ENCODE data around the gene SLC6A3.
A peak's percentile ranks its signal among the peaks of the same experiment; 100 is the strongest.

SLC6A3 gene

DNA sequence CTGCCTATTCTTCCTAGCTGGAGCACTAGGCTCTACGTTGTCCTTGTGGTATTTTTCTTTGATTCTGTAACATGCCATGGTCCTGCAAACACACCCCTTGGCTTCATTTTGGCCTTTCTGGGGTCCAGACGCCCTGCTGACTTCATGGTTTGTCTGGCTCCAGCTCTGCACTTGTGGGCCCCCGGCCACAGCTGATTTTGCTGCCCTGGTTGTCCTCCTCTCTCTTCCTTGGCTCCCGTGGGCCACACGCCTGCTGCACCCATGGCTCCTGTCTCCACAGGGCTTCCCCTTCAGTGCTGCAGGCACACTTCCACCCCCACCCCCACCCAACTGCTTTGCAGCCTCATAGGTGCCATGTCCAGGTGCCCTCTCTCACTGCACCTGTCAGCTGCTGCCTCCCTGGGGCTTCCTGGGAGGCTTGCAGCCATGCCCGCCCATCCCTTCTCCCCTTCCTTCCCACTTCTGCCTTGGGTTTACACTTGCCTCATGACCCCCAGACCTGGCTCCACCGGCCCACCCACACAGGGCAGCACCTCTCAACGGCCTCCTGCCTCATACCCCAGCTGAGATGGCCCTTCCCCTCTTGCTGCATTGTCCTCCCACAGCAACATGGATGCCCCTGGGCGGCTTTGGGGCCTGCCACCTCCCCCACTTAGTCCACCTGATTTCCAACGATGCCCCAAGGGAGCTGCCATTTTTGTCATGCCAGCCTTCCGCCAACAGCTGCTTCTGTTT lies 25.6 kb downstream of the SLC6A3 start:
- DNase-seq (ENCODE audit: low spot score): no peak

DNA sequence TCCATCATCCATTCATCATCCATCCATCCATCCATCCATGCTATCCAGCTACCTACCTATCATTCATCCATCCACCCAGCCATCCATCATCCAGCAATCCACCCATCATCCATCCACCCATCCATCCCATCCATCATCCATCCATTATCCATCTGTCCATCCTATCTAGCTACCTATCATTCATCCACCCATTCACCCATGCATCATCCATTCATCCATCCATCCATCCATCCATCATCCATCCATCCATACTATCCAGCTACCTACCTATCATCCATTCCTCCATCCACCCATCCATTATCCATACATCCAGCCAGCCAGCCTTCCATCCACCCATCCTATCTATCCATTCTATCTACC lies 26.3 kb downstream of the SLC6A3 start:
- DNase-seq (ENCODE audit: low spot score): no peak

DNA sequence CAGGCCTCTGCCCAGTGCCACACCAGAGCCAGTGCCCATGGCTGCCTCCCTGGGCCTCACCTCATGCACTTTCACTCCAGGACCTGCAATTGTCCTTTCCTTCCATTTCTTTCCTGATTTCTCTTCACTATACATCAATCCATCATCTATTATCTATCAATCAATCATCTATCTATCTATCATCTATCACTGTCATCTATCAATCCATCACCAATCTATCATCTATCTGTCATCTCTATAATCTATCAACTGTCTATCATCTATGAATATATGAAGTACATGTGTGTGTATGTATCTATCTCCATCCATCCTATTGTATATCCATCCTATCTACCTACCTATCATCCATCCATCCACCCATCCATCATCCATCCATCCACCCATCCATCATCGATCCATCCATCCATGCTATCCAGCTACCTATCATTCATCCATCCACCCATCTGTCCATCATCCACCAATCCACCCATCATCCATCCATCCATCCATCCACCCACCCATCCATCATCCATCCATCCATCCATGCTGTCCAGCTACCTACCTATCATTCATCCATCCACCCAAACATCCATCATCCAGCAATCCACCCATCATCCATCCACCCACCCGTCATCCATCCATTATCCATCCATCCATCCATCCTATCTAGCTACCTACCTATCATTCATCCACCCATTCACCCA lies 26.9 kb downstream of the SLC6A3 start:
- DNase-seq (ENCODE audit: low spot score): no peak

DNA sequence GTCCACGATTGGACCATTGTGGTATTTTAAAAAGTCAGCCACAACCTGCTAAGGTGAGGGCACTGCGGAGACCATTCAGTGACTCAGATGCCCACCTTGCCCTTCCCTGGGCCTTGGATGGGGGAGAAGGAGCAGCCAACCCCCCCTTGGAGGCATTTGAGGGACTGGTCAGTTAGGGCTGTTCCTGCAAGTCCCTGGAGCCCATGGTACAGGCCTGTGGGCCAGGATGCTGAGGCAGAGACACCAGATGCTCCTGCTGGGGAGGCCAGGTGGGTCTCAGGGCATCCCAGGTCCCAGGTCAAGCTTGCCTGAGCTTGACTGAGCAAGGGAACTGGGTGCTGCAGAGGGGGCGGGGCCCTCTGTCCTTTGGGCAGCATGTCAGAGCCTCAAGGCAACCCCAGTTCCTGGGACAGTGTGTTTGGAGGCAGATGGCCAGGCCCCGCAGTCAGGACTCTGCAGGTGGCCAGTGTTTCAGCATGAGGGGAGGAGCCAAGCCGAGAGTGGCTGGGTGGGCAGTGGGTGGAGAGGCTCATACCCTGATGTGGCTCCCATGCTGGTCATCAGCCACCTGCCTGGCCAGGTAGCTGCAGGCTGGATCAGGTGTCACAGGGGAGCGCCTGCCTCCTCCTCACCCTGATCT lies 27.5 kb downstream of the SLC6A3 start:
- DNase-seq (ENCODE audit: low spot score): no peak

DNA sequence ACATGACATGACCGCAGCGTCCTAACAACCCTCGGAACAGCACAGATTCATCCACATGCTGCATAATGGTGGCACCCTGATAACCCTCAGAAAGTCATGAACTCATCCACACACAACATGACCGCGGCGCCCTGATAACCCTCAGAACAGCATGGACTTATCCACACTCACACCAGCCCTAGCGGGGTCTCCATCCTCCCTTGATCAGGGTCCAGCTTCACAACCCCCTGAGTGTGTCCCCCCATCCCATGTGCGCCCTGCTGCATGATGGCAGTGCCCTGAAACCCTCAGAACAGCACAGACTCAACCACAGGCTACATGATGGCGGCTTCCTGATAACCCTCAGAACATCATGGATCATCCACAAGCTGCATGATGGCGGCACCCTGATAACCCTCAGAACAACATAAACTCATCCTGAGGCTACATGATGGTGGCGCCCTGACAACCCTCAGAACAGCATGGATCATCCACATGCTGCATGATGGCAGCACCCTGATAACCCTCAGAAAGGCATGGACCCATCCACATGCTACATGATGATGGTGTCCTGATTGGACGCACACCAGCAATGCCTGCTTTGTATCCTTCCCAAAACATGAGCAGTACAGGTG lies 28.3 kb downstream of the SLC6A3 start:
- DNase-seq (ENCODE audit: low spot score): no peak

DNA sequence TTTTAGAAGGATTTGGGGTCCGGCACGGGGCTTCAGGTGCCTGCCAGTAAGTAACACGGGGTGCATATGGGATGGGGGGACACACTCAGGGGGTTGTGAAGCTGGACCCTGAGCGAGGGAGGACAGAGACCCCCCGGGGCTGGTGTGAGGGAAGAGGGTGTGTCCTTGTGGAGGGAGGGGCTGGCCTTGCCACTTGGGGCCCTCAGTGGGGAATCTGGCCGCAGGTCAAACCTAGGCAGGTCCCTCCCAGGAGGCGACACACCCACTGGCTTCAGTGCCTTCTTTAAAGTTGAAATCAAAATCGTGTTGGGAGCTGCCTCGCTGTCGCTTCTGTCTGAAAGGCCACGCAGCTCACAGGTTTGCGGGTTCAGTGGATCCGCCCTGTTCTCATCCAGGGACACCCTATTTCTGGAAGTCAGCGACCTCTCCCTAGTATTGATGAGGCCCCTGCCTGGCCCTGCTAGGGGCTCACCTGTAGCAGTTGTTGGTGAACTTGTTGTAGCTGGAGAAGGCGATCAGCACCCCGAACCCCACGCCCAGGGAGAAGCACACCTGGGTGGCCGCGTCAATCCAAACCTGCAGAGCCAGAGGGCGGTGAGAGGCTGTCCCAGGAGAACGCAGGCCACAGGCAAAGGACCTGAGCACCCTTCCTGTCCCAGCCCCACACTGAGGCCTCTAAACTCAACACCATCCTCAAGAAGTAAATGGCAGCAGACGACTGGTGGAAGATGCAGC lies 29.4 kb downstream of the SLC6A3 start:
- no peak for DNase-seq (ENCODE audit: low spot score)

DNA sequence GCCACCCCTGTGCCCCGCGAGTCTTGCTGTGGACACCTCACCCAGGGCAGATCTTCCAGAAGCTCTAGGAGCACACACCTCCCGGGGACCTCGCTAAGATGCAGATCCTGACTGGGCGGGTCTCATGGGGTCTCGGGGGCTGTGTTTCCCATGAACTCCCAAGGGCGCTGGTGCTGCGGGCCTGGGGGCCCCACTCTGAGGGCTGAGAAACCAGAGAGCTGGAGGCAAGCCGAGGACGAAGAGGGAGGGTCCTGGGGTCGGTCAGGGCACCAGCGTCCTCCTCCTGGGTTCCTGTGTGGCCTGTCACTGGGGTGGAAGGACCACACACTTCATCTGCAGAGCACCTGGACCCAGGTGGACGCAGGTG lies 30.2 kb downstream of the SLC6A3 start:
- no peak for DNase-seq (ENCODE audit: low spot score)

DNA sequence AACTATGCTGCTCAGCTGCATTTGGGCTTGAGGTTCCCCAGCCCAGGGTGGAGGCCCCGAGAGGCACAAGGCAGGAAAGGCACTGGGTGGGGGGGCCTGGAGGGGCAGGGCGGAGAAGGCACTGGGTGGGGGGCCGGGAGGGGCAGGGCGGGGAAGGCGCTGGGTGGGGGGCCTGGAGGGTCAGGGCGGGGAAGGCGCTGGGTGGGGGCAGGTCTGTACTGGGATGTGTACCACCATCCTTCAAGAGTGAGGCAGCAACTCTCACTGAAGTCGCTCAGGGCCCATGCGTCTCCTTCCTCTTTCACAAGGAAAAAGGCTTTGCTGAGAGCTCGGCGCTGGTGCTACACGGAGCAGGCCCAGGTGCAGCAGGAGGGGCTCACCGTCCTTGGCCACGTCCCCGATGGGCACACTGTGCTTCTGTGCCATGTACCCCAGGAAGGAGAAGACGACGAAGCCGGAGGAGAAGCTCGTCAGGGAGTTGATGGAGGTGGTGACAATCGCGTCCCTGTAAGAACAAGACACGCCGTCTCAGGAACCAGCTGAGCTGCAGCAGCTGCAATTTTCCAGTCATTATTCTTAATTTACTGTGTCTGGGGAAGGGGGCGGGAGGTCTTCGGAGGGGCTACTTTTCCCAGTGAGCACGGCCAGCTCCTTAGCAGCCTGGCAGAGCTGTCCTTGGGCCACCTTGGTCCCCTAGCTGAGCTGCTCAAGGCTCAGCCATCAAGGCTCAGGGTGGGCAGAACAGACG lies 30.8 kb downstream of the SLC6A3 start:
- peak; percentile 25 for DNase-seq (ENCODE audit: low spot score)

DNA sequence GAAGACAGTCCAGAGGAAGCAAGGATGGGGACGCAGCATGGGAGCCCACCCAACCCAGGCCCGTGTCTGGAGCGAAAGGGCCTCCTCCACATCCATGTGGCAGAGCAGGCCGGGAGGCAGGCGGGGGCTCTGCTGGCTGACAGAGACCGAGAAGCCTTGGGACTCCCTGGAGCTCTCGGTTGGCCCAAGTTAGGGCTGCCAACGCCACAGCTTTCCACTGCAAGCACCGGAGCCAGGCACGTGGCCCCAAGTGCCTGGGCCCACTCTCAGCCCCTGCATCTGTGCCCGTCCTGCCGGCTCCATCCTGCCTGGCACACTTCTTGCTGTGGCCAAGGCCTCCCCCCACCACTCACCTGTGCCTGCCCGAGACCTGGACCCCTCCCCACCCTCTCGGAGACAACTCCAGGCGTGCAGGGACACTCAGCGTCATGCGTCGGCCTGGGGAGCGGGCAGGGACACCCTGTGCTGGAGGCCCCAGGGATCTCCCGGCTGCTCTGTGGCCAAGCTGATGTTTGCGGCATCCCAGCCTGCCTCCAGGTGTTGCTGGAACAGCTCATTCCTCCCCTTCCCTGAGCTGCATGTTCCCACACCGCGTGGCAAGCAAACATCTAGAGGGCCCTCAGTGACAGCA lies 31.5 kb downstream of the SLC6A3 start:
- no peak for DNase-seq (ENCODE audit: low spot score)

DNA sequence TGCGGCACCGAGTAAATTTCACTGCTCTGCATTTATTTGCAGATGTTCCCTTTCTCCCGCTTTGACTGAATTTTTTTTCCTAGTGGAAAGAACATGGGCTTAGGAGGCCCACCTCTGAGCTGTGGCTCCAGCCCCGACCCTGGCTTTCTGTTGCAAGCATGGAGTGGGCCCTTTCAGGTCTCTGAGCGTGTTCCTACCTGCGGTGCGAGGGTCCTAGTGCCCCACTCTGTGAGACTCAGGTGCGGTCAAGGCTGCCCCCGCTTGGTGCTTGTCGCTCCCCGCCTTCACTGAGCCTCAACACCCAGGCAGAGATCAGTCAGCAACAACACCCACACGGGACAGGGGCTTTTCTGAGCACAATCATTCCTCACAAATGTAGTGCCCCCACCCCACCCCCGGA lies 32.0 kb downstream of the SLC6A3 start:
- DNase-seq (ENCODE audit: low spot score): no peak

DNA sequence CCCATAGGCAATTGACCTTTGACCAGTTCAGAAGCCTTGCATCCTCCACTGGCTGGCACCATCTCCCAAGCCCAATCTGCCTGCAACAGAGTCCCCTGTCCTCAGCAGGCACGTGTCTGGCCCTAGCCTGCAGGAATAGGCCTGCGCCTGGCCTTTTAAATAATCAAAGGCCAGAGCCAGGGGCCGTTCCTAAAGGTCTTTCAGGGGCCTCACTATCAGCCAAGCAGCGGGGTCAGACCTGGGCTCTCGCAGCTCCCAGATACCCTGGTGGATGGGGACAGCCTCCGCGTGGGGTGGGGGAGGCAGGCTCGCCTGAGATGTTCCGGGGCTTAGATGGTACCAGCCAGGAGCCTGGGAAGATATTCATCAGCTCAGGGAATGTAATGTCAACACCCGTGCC lies 32.6 kb downstream of the SLC6A3 start:
- DNase-seq (ENCODE audit: low spot score): no peak

DNA sequence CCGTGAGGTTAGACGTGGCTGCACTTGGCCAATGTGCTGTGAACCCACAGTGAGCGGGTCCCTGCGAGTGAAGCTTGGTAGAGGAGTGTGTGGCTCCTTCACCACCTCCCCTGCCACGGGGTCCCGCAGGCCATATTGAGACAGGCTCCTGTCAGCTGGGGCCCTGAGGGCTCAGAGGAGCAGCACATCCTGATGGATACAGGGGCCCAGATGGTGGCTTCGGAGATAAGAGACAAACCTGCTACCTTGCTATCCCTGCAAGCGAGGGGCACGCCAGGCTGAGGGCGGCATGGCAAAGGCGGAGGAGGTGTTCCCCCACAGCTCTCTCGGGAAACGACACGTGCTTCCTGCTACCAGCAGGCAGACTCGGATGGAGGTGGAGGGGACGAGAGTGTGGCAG lies 33.1 kb downstream of the SLC6A3 start:
- no peak for DNase-seq (ENCODE audit: low spot score)

DNA sequence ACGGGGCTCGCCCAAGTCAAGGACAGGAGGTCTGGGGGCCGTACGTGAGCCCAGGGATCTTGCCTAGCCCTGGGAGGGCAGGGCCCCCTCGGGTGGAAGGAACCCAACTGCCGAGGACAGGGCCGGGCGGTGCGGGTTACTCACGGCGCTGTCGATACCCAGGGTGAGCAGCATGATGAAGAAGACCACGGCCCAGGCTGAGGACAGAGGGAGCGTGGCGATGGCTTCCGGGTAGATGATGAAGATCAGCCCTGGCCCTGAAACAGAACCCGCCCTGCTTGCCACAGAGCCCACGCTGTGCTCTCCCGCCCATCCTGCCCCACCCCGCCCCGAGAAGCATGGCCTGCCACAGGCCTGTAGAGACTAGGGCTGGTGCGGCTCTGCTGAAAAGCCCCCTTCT lies 34.1 kb downstream of the SLC6A3 start:
- no peak for DNase-seq (ENCODE audit: low spot score)

DNA sequence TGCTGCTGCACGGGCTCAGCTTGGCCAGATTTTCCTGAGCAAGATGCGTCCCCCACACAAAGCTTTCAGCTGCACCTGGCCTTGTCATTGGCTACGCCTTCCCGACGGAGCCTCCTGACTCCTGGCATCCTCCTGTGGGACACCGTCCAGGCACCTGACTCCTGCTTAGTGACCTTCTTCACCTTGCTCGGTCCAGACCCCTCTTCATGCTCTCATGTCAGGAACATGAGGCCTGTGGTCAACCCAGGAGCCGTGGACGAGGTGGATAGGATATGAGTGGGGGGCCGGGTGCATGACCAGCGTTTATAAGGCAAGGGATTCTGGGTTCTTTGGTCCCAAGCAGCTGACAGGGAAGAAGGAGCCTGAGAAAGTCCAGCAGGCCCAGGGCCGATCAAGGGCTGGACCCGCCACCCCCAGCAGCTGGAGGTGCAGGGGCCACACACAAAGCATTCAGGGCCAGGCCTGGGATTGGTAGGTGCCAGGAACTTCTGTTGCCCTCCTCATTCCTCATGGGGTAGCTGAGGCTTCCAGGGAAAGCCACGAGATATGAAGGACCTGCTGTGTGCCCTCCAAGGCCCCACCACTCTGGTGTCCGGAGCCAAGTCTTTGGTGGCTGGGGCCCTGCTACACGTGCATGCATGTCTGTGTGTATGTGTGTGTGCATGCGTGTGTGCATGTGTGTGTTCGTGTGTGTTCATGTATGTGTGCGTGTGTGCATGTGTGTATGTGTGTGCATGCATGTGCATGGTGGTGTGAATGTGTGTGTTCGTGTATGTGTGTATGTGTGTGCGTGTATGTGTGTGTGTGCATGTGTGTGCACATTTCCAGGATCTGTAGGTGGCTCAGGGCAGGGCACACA lies 34.9 kb downstream of the SLC6A3 start:
- DNase-seq (ENCODE audit: low spot score): no peak

DNA sequence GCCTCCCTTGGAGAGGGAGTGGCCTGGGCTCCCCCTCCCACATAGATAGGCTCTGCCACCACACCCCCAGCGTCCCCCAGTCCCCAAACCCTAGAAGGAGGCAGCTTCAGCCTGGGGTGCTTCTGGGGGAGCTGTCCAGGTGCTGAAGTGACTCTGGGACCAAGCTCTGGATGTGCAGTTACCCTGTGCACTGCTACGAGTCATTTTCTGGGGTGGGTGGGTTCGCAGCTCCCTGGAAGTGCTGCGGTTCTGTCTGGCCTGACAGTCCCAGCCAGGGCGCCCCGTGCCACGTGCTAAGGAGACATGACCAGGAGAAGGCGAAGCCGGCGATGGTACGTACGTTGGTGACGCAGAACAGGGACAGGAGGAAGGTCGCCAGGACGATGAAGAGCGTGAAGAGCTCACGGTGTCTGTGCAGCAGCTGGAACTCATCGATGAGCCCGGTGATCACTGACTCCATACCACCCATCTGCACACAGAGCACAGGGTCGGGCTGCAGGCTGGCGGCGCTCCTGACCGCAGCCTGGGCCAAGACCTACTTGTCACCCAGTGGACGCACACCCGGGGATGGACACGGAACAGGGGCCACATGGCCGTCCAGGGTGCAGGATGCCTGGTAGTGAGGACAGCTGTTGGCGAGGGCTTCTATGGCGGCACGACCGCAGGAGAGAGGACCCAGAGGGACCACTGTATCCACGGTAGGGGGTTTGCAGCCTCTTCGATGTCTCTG lies 35.7 kb downstream of the SLC6A3 start:
- DNase-seq (ENCODE audit: low spot score): peak; percentile 17

DNA sequence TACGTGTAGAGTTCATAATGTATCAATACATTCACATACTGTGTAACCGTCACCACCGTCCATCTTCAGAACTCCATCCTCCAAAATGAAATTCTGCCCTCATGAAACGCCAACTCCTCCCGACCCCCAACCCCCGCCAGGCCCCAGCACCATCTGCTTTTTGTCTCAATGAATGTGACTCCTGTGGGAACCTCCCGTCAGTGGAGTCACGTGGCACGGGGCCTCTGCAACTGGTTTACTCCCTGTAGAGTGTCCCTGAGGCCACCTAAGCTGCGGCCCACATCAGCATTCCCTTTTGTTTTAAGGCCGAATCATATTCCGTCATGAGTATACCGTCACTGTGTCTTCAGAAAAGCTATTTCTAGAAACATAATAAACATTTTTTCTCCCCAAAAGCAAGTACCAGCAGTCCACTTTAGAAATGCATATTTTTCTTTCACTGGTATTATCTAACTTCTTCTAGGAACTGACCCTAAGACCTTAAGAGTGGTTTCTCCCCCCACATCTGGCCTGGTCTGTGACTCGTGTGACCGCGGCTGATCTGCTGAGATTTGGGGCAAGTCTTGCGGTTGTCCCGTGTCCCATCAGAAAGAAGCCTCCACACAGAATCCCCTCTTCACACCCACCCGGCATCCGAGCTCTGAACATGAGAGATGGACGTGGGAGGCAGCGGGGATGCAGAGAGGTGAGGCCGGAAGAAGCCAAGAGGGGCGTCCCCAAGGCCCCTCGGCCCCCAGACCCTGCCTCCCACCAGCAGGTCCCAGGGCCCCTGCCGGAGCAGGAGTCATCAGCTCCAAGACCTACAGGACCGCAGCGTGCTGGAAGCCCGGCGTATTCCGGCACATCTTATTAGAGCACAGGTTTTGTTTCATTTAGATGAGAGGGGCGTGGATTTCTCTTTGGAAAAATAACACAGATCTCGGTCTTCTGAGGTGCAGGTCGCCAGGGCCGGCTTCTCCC lies 38.3 kb downstream of the SLC6A3 start:
- DNase-seq (ENCODE audit: low spot score): no peak

DNA sequence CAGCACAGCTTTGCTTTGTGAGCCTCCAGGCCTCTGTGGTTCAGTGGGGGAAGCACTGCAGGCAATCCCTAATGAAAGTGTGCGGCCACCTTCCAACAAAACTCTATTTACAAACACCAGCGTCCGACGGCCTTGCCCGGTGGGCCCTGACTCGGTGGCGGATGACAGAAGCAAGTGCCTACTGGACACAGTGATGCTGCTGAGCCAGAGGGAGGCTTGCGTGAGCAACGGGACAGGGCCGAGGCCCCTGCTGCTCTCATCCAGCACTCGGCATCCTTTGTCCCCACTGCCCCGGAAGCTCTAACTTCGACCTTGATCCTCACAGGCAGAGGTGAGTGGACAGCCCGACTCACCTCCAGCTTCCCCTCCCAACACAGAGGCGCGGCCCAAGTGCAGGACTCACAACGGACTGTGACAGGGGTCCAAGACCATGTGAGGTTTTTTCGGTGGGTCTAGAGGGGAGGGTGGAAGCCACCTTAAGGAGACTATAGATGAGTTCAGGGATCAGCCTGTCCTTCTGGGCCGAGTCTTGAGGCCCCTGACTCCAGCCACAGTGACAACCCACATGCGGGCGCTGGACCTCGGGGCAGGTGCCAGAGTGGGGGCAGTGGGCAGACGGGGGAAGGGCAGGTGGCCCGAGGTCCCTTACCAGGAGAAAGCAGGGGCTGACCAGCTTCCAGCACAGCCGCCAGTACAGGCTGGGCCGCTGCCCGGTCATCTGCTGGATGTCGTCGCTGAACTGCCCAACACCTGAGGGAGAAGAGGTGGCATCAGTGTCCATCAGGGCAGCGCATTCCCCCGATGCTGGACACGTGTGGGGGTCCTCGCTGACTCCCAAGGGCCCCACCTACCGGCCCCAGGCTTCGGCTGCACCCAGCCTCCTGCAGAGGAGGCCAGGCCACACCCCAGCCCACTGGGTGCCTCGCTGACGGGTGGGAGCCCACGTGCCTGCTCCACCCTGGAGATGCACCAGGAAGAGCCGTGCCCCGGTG lies 39.4 kb downstream of the SLC6A3 start:
- DNase-seq (ENCODE audit: low spot score): no peak

Data from germinal center (tissue), 1 donor.